ENCODE measurements around the gene PAK1IP1.
"Not testable (repeated sequence)": the region's sequence is repeated elsewhere in the genome, so short reads cannot be mapped to it uniquely, and the experiment has no call there.

The PAK1IP1 gene

GRCh38 chr6:10692965-10693538, 1.7 kb upstream of the PAK1IP1 start:
- DNase-seq (ENCODE audit: low read depth, low spot score): no peak

GRCh38 chr6:10695086-10695657, 400 bp downstream of the PAK1IP1 start:
- no peak for DNase-seq (ENCODE audit: low read depth, low spot score)

GRCh38 chr6:10696655-10697054, 1.9 kb downstream of the PAK1IP1 start:
- DNase-seq (ENCODE audit: low read depth, low spot score): no peak

GRCh38 chr6:10713962-10714361, 19.2 kb downstream of the PAK1IP1 start:
- no peak for DNase-seq (ENCODE audit: low read depth, low spot score)

GRCh38 chr6:10719296-10719963, 24.7 kb downstream of the PAK1IP1 start:
- DNase-seq (ENCODE audit: low read depth, low spot score): no peak

- DNase-seq (ENCODE audit: low read depth, low spot score): no peak
These were observed 25.1 kb downstream of the PAK1IP1 start for GRCh38 chr6:10719964-10720264.

GRCh38 chr6:10720265-10720959, 25.6 kb downstream of the PAK1IP1 start:
- DNase-seq (ENCODE audit: low read depth, low spot score): peak; percentile 32

GRCh38 chr6:10720960-10721849, 26.4 kb downstream of the PAK1IP1 start:
- DNase-seq (ENCODE audit: low read depth, low spot score): not testable (repeated sequence)

- DNase-seq (ENCODE audit: low read depth, low spot score): no peak
These were observed 27.2 kb downstream of the PAK1IP1 start for GRCh38 chr6:10721850-10722569.

GRCh38 chr6:10722570-10722819, 27.7 kb downstream of the PAK1IP1 start:
- DNase-seq (ENCODE audit: low read depth, low spot score): no peak

GRCh38 chr6:10722820-10723566, 28.2 kb downstream of the PAK1IP1 start, which contains the start of gene TMEM14C:
Gene TMEM14C (plus strand): TSS chr6:10723070. CDS start chr6:10724614, 1,544 bp downstream.
- peak; percentile 99 for DNase-seq (ENCODE audit: low read depth, low spot score)

GRCh38 chr6:10723567-10723881, 28.8 kb downstream of the PAK1IP1 start:
- DNase-seq (ENCODE audit: low read depth, low spot score): no peak

GRCh38 chr6:10725044-10725443, 30.3 kb downstream of the PAK1IP1 start:
- no peak for DNase-seq (ENCODE audit: low read depth, low spot score)

GRCh38 chr6:10725716-10726115, 30.9 kb downstream of the PAK1IP1 start:
- no peak for DNase-seq (ENCODE audit: low read depth, low spot score)

- DNase-seq (ENCODE audit: low read depth, low spot score): no peak
These were observed 35.5 kb downstream of the PAK1IP1 start for GRCh38 chr6:10730254-10730653.

- no peak for DNase-seq (ENCODE audit: low read depth, low spot score)
These were observed 38.5 kb downstream of the PAK1IP1 start for GRCh38 chr6:10733151-10733715.

GRCh38 chr6:10733863-10734262, 39.1 kb downstream of the PAK1IP1 start:
- no peak for DNase-seq (ENCODE audit: low read depth, low spot score)

GRCh38 chr6:10736731-10737130, 42.0 kb downstream of the PAK1IP1 start:
- no peak for DNase-seq (ENCODE audit: low read depth, low spot score)

- DNase-seq (ENCODE audit: low read depth, low spot score): no peak
These were observed 45.3 kb downstream of the PAK1IP1 start for GRCh38 chr6:10740061-10740460.

- not testable (repeated sequence) for DNase-seq (ENCODE audit: low read depth, low spot score)
These were observed 46.9 kb downstream of the PAK1IP1 start for GRCh38 chr6:10741643-10742042.
